OCI-LY7 (cell line): ENCODE measurements around the gene HS6ST3.

ENCODE experiments used
- CTCF ChIP-seq: fragments of 200-600 bp; sonication (generic); conservative IDR thresholded peaks from 2 replicates; pipeline ENCODE4 v1.5.1; 2014; ENCODE audit warnings: mild to moderate bottlenecking, antibody characterized with exemption, low read length, moderate library complexity, mixed read lengths
- EZH2phosphoT487 ChIP-seq: fragments of 200-600 bp; sonication (generic); IDR thresholded peaks from 2 replicates; pipeline ENCODE4 v1.6.1; 2018; ENCODE audit warnings: low read depth, borderline replicate concordance, mild to moderate bottlenecking, mixed run types, antibody characterized with exemption, low read length, moderate library complexity, mixed read lengths

- TF ChIP-seq CTCF = no peak
- no peak for TF ChIP-seq EZH2phosphoT487
Observed at GRCh38 chr13:96243376-96243775, 153.5 kb downstream of the HS6ST3 start.
